ENCODE results near the gene FRMD5. TPM values are rescaled to one million over a fixed set of nuclear protein-coding genes. Genes with fewer than 3 reads are reported as not detected.
"Not testable (repeated sequence)": the region's sequence is repeated elsewhere in the genome, so short reads cannot be mapped to it uniquely, and the experiment has no call there.

FRMD5 gene
- total RNA-seq, 1 donor from 2014 or later: 0.49 TPM

GRCh38 chr15:44033894-44034293 lies 161.2 kb downstream of the FRMD5 start:
- Histone ChIP-seq H3K27me3 (no peaks in the 10 kb centered on the region), H3K4me3 (no peak overlapping the region), H3K9me3 (no peaks in the 10 kb centered on the region), H3K36me3 (no peaks in the 10 kb centered on the region), H3K27ac (no peak overlapping the region), H3K4me1 (peaks cover 4% of the 10 kb centered on the region)
- intact Hi-C loops (cut with DNase I): no loop called here
- no peak for DNase-seq (ENCODE audit: extremely low spot score in 2 of 2)
- TF ChIP-seq CTCF (IDR thresholded peaks at IDR 0.05): no peak

- H3K27me3 ChIP-seq; DNase-seq (ENCODE audit: extremely low spot score in 2 of 2); H3K4me3 ChIP-seq; H3K9me3 ChIP-seq; H3K27ac ChIP-seq; intact Hi-C loops (cut with DNase I); H3K36me3 ChIP-seq; H3K4me1 ChIP-seq: not testable (repeated sequence)
Observed at GRCh38 chr15:44032820-44033219, 162.3 kb downstream of the FRMD5 start.

- Histone ChIP-seq H3K27me3 (no peaks in the 10 kb centered on the region), H3K36me3 (no peaks in the 10 kb centered on the region), H3K4me1 (peaks cover 4% of the 10 kb centered on the region), H3K27ac (no peak overlapping the region), H3K4me3 (no peak overlapping the region), H3K9me3 (no peaks in the 10 kb centered on the region)
- DNase-seq (ENCODE audit: extremely low spot score in 2 of 2): no peak
- TF ChIP-seq CTCF (IDR thresholded peaks at IDR 0.05) (no peak), POLR2AphosphoS5 (IDR thresholded peaks at IDR 0.05; ENCODE audit: insufficient read depth in 1 of 2, low read depth in 1 of 2) (no peak), POLR2A (IDR thresholded peaks at IDR 0.05) (no peak)
- intact Hi-C loops (cut with DNase I): no loop called here
Observed at GRCh38 chr15:44029940-44030568, 165.0 kb downstream of the FRMD5 start.

- TF ChIP-seq POLR2A (IDR thresholded peaks at IDR 0.05): no peak
- intact Hi-C loops (cut with DNase I): no loop called here
- Histone ChIP-seq H3K27ac (no peak overlapping the region), H3K27me3 (no peaks in the 10 kb centered on the region), H3K9me3 (no peaks in the 10 kb centered on the region), H3K36me3 (no peaks in the 10 kb centered on the region), H3K4me3 (no peak overlapping the region), H3K4me1 (peaks cover 4% of the 10 kb centered on the region)
- DNase-seq (ENCODE audit: extremely low spot score in 2 of 2): no peak
Observed at GRCh38 chr15:44029003-44029402, 166.1 kb downstream of the FRMD5 start.

GRCh38 chr15:44028349-44028748 lies 166.7 kb downstream of the FRMD5 start:
- Histone ChIP-seq H3K36me3 (no peaks in the 10 kb centered on the region), H3K27ac (no peak overlapping the region), H3K9me3 (no peaks in the 10 kb centered on the region), H3K27me3 (no peaks in the 10 kb centered on the region), H3K4me1 (peaks cover 4% of the 10 kb centered on the region), H3K4me3 (no peak overlapping the region)
- no peak for TF ChIP-seq CTCF (IDR thresholded peaks at IDR 0.05)
- TF ChIP-seq POLR2A (IDR thresholded peaks at IDR 0.05): no peak
- TF ChIP-seq POLR2AphosphoS5 (IDR thresholded peaks at IDR 0.05; ENCODE audit: insufficient read depth in 1 of 2, low read depth in 1 of 2): no peak
- intact Hi-C loops (cut with DNase I): no loop called here
- no peak for DNase-seq (ENCODE audit: extremely low spot score in 2 of 2)

- intact Hi-C loops (cut with DNase I): no loop called here
- TF ChIP-seq POLR2A (IDR thresholded peaks at IDR 0.05): no peak
- TF ChIP-seq CTCF (IDR thresholded peaks at IDR 0.05): no peak
- no peak for TF ChIP-seq POLR2AphosphoS5 (IDR thresholded peaks at IDR 0.05; ENCODE audit: insufficient read depth in 1 of 2, low read depth in 1 of 2)
- no peak overlapping the region for H3K27ac ChIP-seq
- no peak for DNase-seq (ENCODE audit: extremely low spot score in 2 of 2)
- no peaks in the 10 kb centered on the region for H3K27me3 ChIP-seq
- H3K9me3 ChIP-seq: no peaks in the 10 kb centered on the region
- H3K36me3 ChIP-seq: no peaks in the 10 kb centered on the region
- no peaks in the 10 kb centered on the region for H3K4me1 ChIP-seq
- H3K4me3 ChIP-seq: no peak overlapping the region
Observed at GRCh38 chr15:44024155-44024554, 170.9 kb downstream of the FRMD5 start.
